Subcutaneous abdominal adipose tissue (tissue), 5 donors: ENCODE data around the gene TIMMDC1.

ENCODE experiments used
- H3K27ac ChIP-seq: one replicate; pipeline ENCODE4 v1.7.0; 2013; ENCODE audit warnings: low read depth, mild to moderate bottlenecking, inconsistent platforms, low read length, moderate library complexity
- H3K27me3 ChIP-seq, 5 donors: one replicate each; pipeline ENCODE4 v1.7.0; 2013; ENCODE audit warnings: low read length in 5 of 5, inconsistent platforms in 1 of 5; ENCODE audit not compliant: control insufficient read depth in 5 of 5, insufficient read depth in 4 of 5
- H3K36me3 ChIP-seq, 5 donors: one replicate each; pipeline ENCODE4 v1.7.0; 2013; ENCODE audit warnings: low read length in 5 of 5; ENCODE audit not compliant: control insufficient read depth in 5 of 5, insufficient read depth in 5 of 5
- H3K4me1 ChIP-seq, 5 donors: one replicate each; pipeline ENCODE4 v1.7.0; 2013; ENCODE audit warnings: low read length in 5 of 5, mild to moderate bottlenecking in 3 of 5, moderate library complexity in 1 of 5; ENCODE audit not compliant: control insufficient read depth in 5 of 5, insufficient read depth in 5 of 5
- H3K4me3 ChIP-seq, 5 donors: one replicate each; pipeline ENCODE4 v1.7.0; 2013; ENCODE audit warnings: low read length in 5 of 5, low read depth in 1 of 5
- H3K9ac ChIP-seq, 5 donors: one replicate each; pipeline ENCODE4 v1.7.0; 2013; ENCODE audit warnings: low read length in 5 of 5, mild to moderate bottlenecking in 4 of 5, moderate library complexity in 3 of 5
- H3K9me3 ChIP-seq, 5 donors: one replicate each; pipeline ENCODE4 v1.7.0; 2013; ENCODE audit warnings: low read length in 5 of 5; ENCODE audit not compliant: control insufficient read depth in 5 of 5
- donor health status: healthy.
- donor health status: healthy.
- donor health status: healthy.
- donor health status: healthy.
- donor health status: healthy.

The TIMMDC1 gene

GRCh38 chr3:119481079-119481478, 17.3 kb upstream of the TIMMDC1 start:
- Histone ChIP-seq H3K36me3 (peaks cover 24 to 57% (median 33%) of the 10 kb centered on the region in 5 donors), H3K4me3 (no peak overlapping the region), H3K27me3 (no peaks in the 10 kb centered on the region), H3K27ac (no peak overlapping the region), H3K4me1 (no peaks in the 10 kb centered on the region), H3K9me3 (no peaks in the 10 kb centered on the region), H3K9ac (no peak overlapping the region)

DNA sequence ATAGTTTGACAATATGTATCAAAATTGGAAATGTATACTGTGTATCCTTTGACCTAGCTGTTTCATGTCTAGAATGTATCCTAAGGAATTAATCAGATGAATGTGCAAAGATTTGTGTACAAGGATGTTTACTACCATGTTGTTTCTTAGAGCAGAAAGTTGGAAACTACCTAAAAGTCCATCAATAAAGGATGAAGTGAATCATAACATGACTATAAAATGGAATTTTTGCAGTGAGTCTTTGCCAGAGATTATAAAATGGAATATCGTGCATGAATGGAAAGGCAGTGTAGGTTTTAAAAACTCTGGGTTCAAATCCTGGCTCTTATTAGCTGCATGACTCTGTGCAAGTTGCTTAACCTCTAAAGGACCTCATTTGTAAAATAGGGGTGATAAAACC, 15.2 kb upstream of the TIMMDC1 start:
- Histone ChIP-seq H3K27me3 (no peaks in the 10 kb centered on the region), H3K4me1 (no peaks in the 10 kb centered on the region), H3K36me3 (peaks cover 23 to 62% (median 33%) of the 10 kb centered on the region in 5 donors), H3K27ac (no peak overlapping the region), H3K9me3 (no peaks in the 10 kb centered on the region), H3K9ac (no peak overlapping the region), H3K4me3 (no peak overlapping the region)

DNA sequence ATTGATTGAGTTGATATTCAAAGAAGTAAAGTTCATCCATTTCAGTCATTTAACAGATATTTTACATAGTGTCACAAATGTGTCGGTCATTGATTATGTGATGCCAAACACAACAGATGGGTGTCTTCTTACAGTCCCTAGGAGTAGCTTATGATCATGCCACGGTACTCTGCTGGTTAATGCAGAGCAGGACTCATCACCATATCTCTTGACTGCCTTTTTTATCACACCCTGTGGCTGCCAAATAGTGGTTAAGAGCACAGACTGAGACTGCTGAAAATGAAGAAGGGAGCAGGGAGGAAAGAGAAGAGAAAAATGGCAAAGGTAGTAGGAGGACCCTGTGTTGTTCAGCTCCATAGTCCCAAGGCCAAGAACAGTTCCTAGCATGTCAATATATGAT, 12.8 kb upstream of the TIMMDC1 start:
- Histone ChIP-seq H3K9ac (no peak overlapping the region), H3K9me3 (no peaks in the 10 kb centered on the region), H3K4me3 (no peak overlapping the region), H3K36me3 (peaks cover 23 to 60% (median 34%) of the 10 kb centered on the region in 5 donors), H3K27ac (no peak overlapping the region), H3K4me1 (no peaks in the 10 kb centered on the region), H3K27me3 (no peaks in the 10 kb centered on the region)

DNA sequence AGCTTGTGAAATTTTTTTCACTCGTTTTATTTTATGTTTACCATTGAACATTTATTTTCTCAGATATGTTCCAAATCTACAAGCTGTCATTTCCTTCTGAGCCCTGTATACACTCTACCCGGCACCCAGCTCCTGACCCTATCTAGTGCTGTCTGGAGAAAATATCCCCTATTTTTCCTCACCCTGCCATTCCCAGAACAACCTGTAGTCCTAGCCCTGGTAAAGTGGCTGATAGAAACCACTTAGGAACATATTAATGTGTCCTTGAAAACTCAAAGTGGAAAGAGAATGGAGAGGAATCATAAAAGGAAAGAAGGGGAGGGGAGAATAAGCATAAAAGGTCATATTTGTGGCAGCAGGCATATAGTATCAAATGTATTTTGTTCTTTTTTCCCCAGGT, 8.2 kb upstream of the TIMMDC1 start:
- Histone ChIP-seq H3K9me3 (no peaks in the 10 kb centered on the region), H3K9ac (no peak overlapping the region), H3K27ac (no peak overlapping the region), H3K4me3 (no peak overlapping the region), H3K4me1 (no peaks in the 10 kb centered on the region), H3K27me3 (no peaks in the 10 kb centered on the region), H3K36me3 (peaks cover 21 to 49% (median 25%) of the 10 kb centered on the region in 5 donors)

DNA sequence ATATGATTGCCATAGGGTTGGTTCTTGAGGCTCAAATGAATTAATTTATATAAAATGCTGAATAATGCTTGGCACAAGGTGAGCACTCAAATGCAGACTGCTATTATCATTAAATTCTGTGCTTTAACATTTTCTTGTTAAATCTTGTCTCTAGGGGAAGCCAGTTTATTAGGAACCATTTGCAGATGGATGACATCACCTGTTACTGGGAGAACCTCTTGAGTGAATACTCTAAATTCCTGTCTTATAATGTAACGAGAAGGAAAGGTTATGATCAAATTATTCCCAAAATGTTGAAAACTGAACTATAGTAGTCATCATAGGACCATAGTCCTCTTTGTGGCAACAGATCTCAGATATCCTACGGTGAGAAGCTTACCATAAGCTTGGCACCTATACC, 6.2 kb upstream of the TIMMDC1 start:
- H3K27ac ChIP-seq = no peak overlapping the region
- H3K36me3 ChIP-seq = peaks cover 8 to 29% (median 9%) of the 10 kb centered on the region in 5 donors
- no peak overlapping the region for H3K9ac ChIP-seq
- no peak overlapping the region for H3K4me3 ChIP-seq
- no peaks in the 10 kb centered on the region for H3K27me3 ChIP-seq
- peaks cover 0 to 2% (median 0%) of the 10 kb centered on the region in 5 donors for H3K4me1 ChIP-seq
- no peaks in the 10 kb centered on the region for H3K9me3 ChIP-seq

DNA sequence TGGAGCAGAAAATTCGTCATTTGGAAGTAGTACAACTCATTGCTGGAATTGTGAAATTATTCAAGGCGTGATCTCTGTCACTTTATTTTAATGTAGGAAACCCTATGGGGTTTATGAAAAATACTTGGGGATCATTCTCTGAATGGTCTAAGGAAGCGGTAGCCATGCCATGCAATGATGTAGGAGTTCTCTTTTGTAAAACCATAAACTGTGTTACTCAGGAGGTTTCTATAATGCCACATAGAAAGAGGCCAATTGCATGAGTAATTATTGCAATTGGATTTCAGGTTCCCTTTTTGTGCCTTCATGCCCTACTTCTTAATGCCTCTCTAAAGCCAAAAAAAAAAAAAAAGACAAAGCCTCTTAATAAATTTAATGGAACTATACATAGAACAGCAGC, 5.5 kb upstream of the TIMMDC1 start:
- Histone ChIP-seq H3K9me3 (no peaks in the 10 kb centered on the region), H3K4me3 (no peak overlapping the region), H3K27ac (no peak overlapping the region), H3K9ac (no peak overlapping the region), H3K36me3 (peaks cover 7 to 26% (median 8%) of the 10 kb centered on the region in 5 donors), H3K4me1 (peaks cover 0 to 9% (median 6%) of the 10 kb centered on the region in 5 donors), H3K27me3 (no peaks in the 10 kb centered on the region)

DNA sequence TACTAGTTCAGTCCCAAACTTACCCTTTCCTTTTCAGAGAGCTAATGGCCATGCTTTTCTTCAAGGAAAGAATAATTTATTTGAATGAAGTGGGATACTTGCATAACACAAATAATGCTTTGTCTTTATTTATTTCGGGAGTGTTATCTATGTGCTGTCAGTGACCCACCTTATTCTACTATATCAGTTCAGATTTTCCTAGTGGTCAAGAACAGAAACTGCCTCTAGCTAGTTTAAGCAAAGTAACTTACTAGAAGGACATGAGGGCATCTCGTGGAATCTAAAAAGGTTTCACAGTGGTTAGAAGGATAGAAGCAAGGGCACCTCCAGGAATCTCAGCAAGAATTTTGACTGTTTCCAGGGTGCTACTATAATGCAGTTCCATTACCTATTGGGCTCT, 3.8 kb upstream of the TIMMDC1 start:
- H3K9me3 ChIP-seq = no peaks in the 10 kb centered on the region
- peaks cover 3 to 15% (median 5%) of the 10 kb centered on the region in 5 donors for H3K36me3 ChIP-seq

GRCh38 chr3:119497820-119498185, 544 bp upstream of the TIMMDC1 start:
- no peaks in the 10 kb centered on the region for H3K27me3 ChIP-seq
- H3K36me3 ChIP-seq = peaks cover 0 to 3% (median 0%) of the 10 kb centered on the region in 5 donors
- H3K9me3 ChIP-seq = no peaks in the 10 kb centered on the region
- H3K9ac ChIP-seq = peak overlapping the region; percentile 63 to 99 (median 98)
- peak overlapping the region; percentile 99 for H3K27ac ChIP-seq
- peak overlapping the region; percentile 87 to 100 (median 96) for H3K4me3 ChIP-seq
- H3K4me1 ChIP-seq = peaks cover 0 to 36% (median 30%) of the 10 kb centered on the region in 5 donors

More for the DNA sequence above, 3.8 kb upstream of the TIMMDC1 start:
- Histone ChIP-seq H3K4me3 (no peak overlapping the region), H3K9ac (no peak overlapping the region), H3K27me3 (no peaks in the 10 kb centered on the region), H3K27ac (no peak overlapping the region), H3K4me1 (peaks cover 0 to 21% (median 14%) of the 10 kb centered on the region in 5 donors)

DNA sequence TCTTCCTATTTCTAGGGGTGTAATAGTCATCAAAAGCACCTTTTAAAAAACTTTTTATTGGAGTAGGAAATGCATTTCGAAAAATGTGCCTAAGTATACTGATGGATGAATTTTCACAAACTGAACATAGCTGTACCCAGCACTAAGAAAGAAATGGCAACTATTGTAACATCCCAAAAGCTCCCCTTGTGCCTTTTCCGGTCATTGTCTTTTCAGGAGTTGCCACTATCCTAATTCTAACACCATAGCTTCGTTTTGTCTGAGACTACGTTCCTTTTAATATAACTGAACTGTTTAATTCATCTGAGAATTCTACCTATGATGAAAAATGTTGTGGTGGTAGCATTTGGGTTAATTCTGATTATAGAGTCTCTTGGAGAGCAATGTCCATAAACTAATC, 1.9 kb downstream of the TIMMDC1 start:
- H3K36me3 ChIP-seq = peaks cover 6 to 13% (median 12%) of the 10 kb centered on the region in 5 donors
- no peak overlapping the region for H3K4me3 ChIP-seq
- H3K9ac ChIP-seq = peak overlapping the region in 2 of 5 donors; percentile 42 to 48
- no peaks in the 10 kb centered on the region for H3K9me3 ChIP-seq
- no peak overlapping the region for H3K27ac ChIP-seq
- H3K4me1 ChIP-seq = peaks cover 0 to 36% (median 30%) of the 10 kb centered on the region in 5 donors
- H3K27me3 ChIP-seq = no peaks in the 10 kb centered on the region

DNA sequence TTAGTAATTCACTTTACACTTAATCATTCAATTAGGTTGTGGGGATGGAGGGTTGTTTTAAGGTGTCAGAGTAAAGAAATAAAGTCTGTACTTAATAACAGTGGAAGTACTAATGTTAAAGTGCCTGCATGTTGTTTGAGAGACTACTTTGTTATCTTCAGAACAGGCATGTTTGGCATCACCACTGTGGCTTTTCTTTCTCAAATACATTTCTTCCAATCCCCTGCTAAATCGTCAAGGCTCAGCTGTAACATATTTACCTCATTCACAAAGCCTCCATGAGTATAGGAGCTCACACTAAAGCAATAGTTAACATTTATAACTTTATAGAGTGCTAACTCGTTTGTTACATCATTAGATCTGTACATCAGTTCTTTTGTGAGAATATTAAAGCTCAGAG, 2.6 kb downstream of the TIMMDC1 start:
- Histone ChIP-seq H3K4me1 (peaks cover 0 to 36% (median 30%) of the 10 kb centered on the region in 5 donors), H3K9me3 (no peaks in the 10 kb centered on the region), H3K27ac (no peak overlapping the region), H3K4me3 (no peak overlapping the region), H3K27me3 (no peaks in the 10 kb centered on the region), H3K9ac (peak overlapping the region in 2 of 5 donors; percentile 11 to 42), H3K36me3 (peaks cover 10 to 18% (median 16%) of the 10 kb centered on the region in 5 donors)
